IPS-18c (cell line): Measurements from ENCODE around the gene CARHSP1.
A peak's percentile ranks its signal among the peaks of the same experiment; 100 is the strongest.
"Not testable (repeated sequence)": the region's sequence is repeated elsewhere in the genome, so short reads cannot be mapped to it uniquely, and the experiment has no call there.

Experiments used
- H3K4me3 ChIP-seq: 2 replicates; pipeline ENCODE4 v1.7.0; 2013; ENCODE audit warnings: low read depth, mild to moderate bottlenecking, low read length, moderate library complexity; ENCODE audit not compliant: insufficient read depth
- H3K9me3 ChIP-seq: one replicate; pipeline ENCODE4 v1.6.1; 2013; ENCODE audit warnings: mild to moderate bottlenecking, low read length, moderate library complexity; ENCODE audit not compliant: control insufficient read depth, insufficient read depth

The CARHSP1 gene

DNA sequence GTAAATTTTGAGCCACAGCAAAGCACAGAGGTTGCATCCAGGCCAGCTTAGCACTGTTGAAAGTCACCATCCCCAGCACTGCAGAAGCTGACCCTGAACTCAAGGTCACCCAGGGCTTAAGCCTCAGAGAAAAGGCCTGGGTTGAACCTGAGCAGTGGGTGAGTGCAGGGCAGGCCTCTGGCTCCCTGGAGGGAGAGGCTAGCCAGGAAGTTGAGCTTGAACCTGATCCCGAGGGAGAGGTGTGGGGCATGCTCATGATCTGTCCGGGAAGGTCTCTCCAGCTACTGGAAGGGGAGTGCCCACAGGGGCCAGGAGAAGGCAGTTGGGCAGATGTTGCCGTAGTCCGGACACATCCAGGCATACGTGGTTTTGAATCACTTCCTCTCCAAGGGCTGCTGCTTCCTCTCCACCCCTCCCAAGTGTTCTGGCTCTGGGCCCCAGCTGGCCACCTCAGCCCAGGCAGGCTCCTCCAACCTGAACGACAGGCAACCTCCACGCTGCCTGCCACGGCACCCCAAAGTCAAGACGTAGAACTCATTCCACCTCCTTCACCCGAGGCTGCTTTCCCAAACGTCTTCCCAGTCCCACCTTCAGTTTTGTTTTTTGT is 18.4 kb downstream of the CARHSP1 start:
- Histone ChIP-seq H3K9me3 (peaks cover 4% of the 10 kb centered on the region), H3K4me3 (no peak overlapping the region)

DNA sequence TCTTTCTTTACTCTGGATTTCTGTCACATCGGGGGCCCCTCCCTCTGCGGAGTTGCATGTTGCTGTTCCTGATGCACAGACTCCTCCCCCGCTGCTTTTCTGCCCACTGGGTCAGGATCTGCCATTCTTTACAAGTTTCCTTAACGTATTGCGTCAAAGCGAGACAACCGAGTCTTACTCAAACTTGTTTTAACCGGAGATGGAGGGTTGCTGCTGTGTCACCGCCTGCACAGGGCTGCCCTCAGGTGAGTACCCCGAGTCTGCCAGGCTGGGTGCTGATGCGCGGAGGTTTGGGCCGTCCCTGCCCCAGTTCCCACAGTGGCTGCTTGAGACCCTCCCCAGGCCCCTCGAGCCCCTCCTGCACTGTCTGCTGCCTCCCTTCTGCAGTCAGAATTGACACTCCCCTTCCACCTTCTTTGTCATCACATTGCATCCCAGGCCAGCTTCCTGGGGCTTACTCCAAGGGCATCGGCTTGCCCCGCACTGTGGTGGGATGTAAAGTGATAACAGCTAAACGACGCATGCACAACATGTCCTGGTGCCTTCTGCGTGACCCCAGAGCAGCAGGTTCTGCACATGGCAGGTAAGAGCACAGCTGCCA is 19.3 kb downstream of the CARHSP1 start:
- H3K9me3 ChIP-seq: peaks cover 4% of the 10 kb centered on the region

DNA sequence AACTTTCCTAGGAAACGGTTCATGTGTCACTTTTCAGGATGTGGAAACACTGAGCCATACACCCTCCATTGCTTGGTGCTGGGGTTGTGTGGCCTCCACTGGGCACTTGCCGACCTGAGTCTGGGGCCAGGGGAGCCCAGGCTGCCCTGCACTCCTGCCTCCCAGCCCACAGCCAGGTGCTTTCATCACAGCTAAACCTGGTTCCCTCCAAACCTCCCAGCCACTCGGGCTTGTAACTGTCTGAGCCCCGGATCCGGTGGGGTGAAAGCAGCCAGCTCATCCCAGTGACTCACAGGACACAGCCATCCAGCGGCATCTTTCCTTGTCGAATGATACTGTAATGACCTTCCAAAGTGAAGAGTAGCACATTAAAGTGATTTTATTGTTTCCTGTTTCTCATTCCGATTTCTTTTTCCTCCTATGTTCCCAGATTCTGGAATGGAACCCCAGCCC is 19.8 kb downstream of the CARHSP1 start:
- H3K9me3 ChIP-seq: peaks cover 4% of the 10 kb centered on the region
- H3K4me3 ChIP-seq: no peak overlapping the region

More for the DNA sequence above, 19.3 kb downstream of the CARHSP1 start:
- H3K4me3 ChIP-seq: no peak overlapping the region

DNA sequence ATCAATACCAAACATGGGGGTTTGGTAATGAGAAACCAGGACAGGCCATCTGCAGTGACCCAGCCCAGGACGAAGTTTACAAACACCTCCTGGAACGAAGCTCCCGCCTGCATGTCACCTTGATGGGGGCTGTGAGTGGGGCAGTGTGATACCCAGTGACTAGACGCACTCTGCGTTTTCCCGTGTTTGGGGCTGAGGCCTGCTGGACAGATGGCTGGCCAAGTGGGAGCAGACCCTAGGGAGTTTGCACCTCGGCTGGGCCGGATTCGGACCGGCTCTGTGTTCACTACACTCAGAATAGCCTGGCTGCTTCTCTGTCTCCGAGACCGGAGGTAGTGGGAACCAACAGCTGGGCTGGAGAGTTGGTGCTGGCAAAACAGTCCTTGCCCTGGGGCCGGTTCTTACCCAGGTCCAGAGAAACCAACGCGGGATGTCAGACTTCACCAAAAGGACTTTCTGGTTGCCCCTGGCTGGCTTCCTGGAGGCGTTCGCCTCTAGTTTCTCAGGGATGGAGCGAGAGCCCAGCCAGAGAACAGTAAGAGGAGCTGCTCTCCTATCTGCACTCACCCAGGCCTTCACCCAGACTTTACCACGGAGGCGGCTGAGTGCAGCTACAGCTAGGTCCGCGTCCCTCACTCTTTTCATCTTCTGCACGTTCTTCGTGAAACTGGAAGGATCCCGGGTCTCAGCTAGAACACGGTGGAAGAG is 20.4 kb downstream of the CARHSP1 start:
- peaks cover 4% of the 10 kb centered on the region for H3K9me3 ChIP-seq
- no peak overlapping the region for H3K4me3 ChIP-seq

DNA sequence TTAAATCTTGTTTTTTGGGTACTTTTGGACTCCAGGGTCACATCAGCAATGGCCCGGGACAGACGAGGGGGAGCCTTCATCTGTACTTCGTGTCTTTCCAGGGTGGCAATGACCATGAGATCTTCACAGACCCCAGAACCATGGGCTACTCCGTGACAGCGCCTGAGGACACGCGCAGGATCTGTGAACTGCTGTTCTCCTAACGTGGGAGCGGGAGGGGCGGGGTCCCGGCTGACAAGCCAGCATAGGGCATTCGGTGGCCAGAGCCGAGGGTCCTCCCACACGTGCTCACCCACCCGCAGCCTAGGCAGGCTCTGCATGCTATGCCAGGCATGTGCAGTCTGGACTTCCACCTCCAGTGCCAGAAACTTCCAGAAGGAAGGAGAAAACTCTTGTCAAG is 21.2 kb downstream of the CARHSP1 start:
- Histone ChIP-seq H3K4me3 (no peak overlapping the region), H3K9me3 (peaks cover 4% of the 10 kb centered on the region)

DNA sequence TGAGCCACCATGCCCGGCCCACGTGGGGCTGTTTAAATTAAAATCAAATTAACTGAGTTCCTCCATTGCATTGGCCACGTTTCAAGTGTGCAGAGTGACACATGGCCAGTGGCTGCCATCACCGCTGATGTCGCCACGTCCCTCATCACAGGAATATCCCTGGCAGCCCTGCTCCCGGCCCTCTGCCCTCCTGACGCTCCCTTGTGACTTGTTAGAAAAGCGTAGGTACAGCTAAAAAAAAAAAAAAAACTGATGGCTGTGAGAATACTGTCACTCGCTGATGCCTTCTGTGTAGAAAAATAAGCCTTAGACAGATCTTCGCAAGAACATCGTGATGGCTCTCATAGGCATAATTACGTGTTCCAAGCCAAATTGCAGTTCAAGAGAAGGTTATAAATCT is 21.7 kb downstream of the CARHSP1 start:
- no peak overlapping the region for H3K4me3 ChIP-seq
- H3K9me3 ChIP-seq: peaks cover 4% of the 10 kb centered on the region

DNA sequence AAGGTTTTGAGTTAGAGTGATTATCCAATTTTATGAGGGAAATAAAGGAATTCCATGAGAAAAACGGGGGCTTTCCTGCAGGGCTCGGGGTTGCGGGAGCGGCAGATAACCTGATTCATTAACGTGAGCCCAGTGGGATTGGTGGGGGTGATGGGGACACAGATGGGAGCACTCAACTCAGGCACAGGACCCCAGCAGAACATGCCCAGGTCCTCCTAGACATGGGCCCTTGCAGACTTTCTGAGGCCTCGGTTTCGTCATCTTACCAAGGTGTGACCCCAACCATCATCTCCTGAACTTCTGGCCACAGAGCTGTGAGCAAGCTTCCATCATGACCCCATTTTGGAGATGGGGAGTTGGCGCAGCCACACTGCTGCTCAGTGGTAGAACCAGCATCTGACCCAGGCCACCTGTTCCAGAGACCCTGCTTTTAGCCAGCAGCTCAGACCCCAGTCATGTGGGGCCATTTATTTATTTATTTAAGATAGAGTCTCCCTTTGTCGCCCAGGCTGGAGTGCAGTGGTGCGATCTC is 22.3 kb downstream of the CARHSP1 start:
- H3K4me3 ChIP-seq: no peak overlapping the region
- peaks cover 4% of the 10 kb centered on the region for H3K9me3 ChIP-seq

DNA sequence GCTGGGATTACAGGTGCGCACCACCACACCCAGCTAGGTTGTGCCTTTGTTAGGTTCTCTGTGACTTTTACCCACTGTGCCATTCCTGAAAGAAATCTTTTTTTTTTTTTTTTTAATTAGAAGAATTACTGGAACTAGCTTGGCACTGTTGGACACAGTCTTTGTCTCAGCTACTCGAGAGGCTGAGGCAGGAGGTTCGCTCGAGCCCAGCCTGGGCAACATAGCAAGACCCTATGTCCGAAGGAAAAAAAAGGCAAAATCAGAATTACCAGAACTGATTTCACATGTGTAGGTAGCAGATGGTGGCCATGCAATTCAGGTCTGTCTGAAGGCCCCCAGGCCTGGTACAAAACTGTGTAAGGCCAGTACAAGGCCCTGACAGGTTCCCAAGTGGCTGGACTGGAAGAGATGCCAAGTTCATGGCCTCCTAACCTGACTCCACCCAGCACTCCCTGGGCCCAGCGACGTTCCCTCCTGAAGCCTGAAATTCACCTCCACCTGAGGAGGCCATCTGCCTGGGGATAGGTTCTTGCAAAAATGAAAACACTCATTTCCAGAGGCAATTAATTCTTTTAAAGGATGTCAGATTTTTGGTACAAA is 23.0 kb downstream of the CARHSP1 start:
- H3K9me3 ChIP-seq: peaks cover 2% of the 10 kb centered on the region
- H3K4me3 ChIP-seq: no peak overlapping the region

DNA sequence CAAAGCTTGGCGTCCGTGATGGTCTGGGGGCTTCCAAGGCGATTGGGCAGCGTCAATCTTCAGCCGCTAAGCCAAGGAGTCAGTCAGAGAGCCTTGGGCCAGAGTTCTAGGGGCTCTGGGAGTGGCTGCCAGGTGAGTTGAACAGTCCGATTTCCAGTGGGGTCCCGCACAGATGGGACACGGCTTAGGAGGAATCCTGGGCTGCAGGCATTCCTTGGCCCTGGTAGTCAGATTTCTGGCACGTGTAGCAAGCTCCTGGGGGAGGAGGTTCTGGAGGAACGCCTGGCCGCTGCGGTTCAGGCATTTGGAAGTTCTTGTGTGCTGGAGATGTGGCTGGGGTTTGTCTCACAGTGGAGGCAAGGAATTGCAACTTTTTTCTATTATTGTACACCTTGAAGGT is 25.5 kb downstream of the CARHSP1 start:
- H3K4me3 ChIP-seq, H3K9me3 ChIP-seq: not testable (repeated sequence)

DNA sequence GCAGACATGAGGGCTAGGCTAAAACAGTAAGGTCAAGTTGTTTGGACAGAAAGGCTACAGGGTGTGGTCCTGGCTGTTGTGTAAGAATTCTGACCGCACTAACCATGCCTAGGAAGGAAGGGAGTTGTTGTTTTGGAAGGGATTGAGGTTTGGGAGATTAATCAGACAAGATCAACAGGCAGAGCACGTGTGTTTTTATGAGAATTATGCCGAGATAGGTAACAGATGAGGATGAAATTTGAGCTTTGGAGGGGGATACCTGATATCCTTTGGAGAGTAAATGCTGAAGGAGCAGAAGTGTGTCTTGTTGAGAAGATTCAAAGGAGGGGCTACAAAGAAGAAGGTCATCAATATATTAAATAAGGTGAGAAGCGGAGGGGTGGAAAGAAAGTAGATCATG is 26.8 kb downstream of the CARHSP1 start:
- not testable (repeated sequence) for H3K9me3 ChIP-seq

DNA sequence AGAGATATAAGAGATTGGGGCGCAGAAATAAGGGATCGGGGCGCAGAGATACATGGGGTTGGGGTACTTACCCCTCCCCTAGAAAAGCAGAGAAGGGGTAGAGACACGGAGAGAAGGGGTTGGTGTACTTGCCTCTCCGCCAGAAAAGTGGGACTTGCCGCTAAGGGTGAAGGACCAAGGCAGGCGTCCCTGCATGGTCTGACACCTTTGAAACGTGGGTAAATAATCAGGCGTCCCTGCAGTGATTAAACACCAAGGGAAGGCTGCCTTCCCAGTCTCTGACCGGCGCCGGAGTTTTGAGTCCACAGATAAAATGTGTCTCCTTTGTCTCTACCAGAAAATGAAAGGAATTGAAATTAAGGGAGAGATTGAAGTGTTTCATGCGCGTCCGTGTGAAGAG is 31.2 kb downstream of the CARHSP1 start:
- not testable (repeated sequence) for H3K4me3 ChIP-seq

More for the DNA sequence above, 26.8 kb downstream of the CARHSP1 start:
- not testable (repeated sequence) for H3K4me3 ChIP-seq

DNA sequence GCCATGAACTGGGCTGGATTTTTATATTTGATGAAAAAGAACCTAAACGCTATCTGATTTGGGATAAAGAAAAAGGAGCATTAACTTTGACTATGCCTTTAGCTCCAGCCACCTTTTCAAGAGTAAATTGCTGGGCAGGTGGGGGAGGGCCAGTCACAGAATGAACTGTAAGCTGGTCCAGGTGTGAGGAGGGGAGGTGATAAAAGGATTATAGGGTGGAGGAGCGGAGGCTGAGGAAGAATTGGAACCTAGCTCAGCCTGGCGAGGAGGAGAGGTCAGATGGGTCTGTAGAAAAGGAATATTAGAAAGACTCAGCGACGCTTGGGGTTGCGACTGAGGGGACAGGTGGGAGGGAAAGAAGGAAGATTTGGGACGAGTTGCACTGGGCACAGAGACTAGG is 32.0 kb downstream of the CARHSP1 start:
- H3K4me3 ChIP-seq, H3K9me3 ChIP-seq: not testable (repeated sequence)

More for the DNA sequence above, 31.2 kb downstream of the CARHSP1 start:
- not testable (repeated sequence) for H3K9me3 ChIP-seq

DNA sequence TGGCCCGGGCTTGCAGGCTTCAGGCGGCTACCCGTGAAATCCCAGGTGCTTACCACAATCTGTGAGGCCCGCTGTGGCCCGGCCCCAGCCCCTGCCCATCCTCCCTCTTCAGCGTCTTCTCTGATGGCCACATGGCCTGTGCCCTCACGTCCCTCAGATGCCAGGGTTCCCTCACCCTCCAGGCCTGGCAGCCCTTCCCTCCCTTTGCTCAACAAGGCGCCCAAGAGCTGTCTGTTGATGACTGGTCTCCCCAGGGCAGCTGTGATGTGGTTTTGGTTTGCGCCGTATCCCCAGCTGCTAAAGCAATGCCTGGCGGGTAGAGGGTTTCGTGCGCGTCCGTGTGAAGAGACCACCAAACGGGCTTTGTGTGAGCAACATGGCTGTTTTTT is 36.1 kb downstream of the CARHSP1 start:
- Histone ChIP-seq H3K9me3 (no peaks in the 10 kb centered on the region), H3K4me3 (no peak overlapping the region)

DNA sequence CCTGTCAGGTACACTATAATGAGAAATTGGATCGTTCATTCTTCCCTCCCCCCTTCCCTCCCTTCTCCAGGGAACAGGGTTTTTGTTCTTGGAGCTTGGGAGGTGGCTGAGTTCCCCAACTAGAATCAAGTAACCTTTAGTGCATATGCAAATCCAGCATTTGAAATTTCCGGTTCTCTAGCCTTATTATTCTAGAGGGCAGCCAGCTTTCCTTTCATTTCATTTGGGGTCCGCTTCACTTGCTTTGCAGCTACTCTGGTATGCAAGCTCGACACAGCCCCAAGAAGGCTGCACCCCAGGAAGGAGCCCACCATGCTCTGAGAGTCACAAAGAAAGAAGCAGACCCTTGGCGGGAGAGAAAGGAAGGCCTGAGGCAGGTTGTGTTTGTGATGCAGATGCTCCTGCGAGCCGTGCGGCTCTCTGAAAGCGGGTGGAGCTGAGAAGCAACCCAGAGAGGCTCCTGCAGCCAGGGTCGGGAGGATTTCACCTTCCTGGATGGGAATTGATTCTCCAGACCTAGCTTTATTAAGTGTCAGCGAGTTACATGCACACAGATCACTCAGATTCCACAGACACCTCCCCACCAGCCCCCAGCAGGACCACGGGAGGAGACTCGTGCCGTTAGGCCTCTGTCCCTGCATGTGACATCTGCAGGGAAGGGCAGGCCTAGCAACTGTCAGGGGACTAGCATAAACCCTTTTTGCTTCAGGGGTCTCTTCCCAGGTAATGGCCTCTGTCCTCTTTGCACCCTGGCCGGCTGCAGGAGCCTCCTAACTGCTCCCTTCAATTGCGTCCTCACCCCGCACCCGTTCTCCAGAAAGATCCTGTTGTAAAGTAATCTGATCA is 36.7 kb downstream of the CARHSP1 start:
- Histone ChIP-seq H3K4me3 (no peak overlapping the region; the same call in 1 of the 2 replicates), H3K9me3 (no peaks in the 10 kb centered on the region)

DNA sequence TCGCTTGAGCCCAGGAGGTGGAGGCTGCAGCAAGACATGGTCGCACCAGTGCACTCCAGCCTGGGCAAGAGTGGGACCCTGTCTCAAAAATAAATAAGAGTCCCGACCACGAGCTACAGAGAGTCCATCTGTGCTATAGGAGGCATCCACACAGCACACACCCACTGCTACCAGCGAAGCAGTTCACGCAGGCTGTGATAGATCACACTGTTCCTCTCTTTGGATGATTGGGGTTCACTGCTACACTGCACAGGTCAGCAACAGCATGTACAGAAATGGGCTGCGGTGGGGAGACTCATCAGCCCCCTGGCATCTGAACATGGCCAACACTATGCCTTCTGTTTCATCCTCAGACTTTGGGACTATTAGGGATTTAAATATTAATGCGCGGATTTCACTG is 37.4 kb downstream of the CARHSP1 start:
- Histone ChIP-seq H3K4me3 (peak overlapping the region; percentile 5; the same call in 1 of the 2 replicates), H3K9me3 (no peaks in the 10 kb centered on the region)

DNA sequence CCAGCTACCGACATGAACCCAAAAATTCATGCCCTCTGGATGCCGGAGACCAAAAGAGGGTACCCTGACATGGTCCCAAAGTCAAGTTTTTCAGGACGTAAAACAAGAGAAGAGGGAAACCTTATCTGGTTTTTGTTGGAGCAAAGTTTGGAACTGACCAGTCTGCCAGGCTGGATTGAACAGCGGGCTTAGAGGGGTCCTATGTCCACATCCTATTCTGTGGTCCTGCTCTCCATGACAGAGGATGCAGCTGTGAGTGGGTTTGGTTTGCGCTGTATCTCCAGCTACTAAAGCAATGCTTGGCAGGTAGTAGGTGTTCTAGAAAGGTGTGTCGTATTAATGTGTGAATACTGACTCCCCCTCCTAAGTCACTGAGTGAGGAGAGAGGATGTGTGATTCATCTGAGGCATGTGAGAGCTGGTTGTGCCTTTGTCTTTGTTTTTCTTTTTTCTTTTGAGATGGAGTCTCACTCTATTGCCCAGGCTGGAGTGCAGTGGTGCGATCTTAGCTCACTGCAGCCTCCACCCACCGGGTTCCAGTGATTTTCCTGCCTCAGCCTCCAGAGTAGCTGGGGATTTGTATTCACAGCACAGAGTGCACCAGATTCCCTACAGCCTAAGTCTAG is 40.2 kb downstream of the CARHSP1 start:
- Histone ChIP-seq H3K4me3 (no peak overlapping the region), H3K9me3 (no peaks in the 10 kb centered on the region)
